ENCODE measurements around the gene STMN3. TPM values are rescaled to one million over a fixed set of nuclear protein-coding genes. Genes with fewer than 3 reads are reported as not detected.
"Not testable (repeated sequence)": the region's sequence is repeated elsewhere in the genome, so short reads cannot be mapped to it uniquely, and the experiment has no call there.

Gene STMN3
- total RNA-seq, 1 experiment from 2014 or later, result 2.6 TPM

DNA sequence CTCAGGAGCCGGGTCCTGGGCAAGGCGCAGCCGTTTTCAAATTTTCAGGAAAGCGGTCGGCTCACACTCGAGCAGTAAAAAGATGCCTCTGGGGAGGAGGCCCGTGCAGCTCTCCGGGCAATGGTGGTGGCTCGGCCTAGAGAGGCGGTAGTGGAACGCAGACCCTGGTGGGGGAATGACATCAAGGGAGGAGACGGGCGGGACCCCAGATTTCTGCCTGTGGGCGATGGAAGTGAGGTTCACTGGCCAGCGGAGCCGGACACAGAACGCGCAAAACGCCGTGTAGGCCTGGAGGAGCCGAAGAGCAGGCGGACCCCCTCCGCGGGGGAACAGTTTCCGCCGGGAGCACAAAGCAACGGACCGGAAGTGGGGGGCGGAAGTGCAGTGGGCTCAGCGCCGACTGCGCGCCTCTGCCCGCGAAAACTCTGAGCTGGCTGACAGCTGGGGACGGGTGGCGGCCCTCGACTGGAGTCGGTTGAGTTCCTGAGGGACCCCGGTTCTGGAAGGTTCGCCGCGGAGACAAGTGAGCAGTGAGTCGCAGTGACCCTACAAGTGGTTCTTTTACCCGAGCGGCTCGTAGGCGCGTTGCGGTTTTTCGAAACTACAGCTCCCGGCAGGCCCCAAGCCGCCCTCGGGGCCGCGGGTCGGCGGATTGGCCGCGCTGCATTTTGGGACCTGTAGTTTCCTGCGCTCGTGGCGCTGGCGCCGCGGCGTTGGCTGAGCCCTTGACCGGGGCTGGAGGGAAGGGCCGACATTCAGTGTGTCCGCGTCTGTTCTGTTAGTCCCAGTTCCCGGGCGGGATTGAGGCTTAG, 4.9 kb upstream of the STMN3 start, which contains the start of gene RTEL1:
TSS of gene RTEL1 (plus strand) at position 376 of the 812 bp plus-strand sequence. CDS start 1,091 bp downstream, outside the sequence.
- peak; percentile 94 for DNase-seq (ENCODE audit: low read depth)

- no peak for DNase-seq (ENCODE audit: low read depth)
Observed at GRCh38 chr20:63657260-63657936, 4.2 kb upstream of the STMN3 start.

DNA sequence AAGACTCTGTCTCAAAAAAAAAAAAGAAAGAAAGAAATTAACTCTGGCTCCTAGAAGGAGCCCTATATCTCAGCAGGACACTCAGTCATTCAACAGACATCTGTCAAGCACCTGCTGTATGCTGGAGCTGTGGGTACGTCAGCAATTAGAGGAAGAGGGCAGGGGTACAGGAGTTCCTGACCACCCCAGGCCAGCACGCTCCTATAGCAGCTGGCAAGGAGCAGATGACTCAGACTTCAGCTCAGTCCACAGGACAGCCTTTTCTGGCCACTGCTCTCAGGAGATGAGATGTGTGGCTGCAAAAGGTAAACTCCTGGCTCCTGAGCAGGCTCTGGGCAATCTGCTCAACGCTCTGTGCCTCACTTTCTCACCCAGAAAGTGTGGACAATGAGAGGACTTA, 3.2 kb upstream of the STMN3 start:
- no peak for DNase-seq (ENCODE audit: low read depth)

GRCh38 chr20:63655249-63655648, 2.0 kb upstream of the STMN3 start:
- no peak for DNase-seq (ENCODE audit: low read depth)

DNA sequence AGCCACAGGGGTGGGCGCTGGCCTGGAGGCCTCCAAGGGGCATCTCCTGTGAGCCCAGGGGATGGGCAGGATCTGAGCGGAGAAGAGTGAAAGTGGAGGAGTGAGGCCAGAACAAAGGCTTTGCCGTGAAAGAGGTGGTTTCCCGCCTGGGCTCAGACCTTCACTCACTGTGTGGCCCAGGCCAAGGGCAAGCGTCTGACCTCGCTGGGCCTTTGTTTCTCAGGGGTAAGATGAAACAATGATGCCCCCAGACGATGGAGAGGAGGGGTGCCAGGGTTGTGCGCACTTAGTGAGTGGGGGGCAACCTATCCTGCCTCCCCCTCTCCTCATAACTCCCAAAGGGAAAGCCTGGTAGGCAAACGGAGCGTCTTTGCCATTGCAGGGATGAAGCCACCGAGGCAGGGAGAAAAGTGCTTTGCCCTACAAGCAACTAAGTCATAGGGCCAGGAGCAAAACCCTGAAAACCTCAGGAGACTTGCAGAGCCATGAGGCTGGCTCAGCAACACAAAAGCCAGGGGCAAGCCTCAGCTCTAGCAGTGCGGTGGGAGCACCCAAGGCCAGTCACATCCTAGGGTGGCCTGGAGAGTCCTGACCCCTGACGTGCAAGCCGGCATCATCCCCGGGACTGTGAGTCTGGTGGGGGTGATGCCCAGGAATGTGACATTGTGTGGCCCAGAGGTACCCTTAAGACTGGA, 897 bp upstream of the STMN3 start:
- DNase-seq (ENCODE audit: low read depth), result no peak

DNA sequence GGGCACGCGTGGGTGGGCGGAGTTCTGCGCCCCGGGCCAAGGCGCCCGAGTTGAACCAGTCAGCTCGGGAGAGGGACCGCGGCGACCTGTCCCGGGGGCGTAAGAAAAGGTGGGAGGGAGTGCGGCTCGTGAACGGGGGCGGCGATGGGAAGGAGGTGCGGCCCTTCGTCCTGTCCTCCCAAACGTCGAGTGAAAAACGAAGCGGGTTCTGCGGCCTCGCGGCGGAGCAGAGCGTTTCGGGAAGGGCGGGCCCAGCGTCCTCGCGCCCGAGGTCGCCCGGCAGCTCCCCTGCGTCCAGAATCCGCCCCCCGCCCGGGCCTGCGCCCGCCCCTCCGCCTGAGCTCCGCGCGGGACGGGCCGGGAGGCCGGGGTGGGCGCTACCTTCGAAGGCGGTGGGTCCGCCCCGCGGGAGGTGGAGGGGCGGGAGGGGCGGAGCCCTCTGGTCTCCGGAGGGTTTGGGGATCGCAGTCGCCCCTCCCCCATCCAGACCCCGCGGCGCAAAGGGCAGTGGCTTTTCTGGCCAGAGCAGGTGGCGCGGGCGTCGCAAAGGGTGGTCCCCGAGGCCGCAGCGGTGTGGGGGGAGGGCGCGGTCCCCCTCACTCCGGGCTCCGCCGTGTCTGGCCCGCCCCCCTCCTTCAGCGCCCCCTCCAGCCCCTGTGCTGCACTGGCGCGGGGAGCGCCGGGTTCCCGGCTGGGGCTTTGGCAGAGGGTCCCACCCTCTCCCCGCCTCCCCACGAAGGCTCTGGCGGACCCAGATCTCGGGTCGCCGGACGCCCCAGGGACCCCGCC, 838 bp downstream of the STMN3 start:
- no peak for DNase-seq (ENCODE audit: low read depth)

DNA sequence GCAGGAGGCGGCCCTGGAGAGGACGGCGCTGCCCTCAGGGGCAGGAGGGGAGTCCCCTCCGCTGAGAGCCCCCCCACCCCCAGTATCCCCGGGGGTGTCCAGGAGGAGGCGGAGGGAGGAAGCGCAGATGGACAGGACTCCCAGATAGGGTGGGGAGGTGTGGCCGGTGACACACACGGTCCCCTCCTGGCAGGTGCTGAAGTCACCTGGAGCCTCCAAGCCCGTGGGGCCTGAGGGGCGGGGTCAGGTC, 1.4 kb downstream of the STMN3 start:
- DNase-seq (ENCODE audit: low read depth), result no peak

GRCh38 chr20:63650486-63650885, 2.7 kb downstream of the STMN3 start:
- not testable (repeated sequence) for DNase-seq (ENCODE audit: low read depth)

- no peak for DNase-seq (ENCODE audit: low read depth)
Observed at GRCh38 chr20:63648895-63649589, 4.2 kb downstream of the STMN3 start.

DNA sequence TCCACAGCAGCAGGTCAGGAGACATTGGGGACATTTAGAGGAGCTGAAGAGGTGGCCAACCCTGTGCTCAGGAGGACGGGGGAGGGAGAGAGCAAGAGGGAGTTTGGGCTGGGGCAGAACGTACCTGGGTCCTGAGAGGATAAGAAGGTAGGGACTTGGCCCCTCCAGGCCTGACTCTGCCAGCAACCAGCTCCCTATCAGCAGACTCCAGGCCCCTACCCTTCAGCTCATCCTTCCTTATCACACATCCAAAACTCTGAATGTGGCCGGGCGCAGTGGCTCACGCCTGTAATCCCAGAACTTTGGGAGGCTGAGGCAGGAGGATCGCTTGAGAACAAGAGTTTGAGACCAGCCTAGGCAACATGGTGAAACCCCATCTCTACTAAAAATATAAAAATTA, 5.0 kb downstream of the STMN3 start:
- no peak for DNase-seq (ENCODE audit: low read depth)

DNA sequence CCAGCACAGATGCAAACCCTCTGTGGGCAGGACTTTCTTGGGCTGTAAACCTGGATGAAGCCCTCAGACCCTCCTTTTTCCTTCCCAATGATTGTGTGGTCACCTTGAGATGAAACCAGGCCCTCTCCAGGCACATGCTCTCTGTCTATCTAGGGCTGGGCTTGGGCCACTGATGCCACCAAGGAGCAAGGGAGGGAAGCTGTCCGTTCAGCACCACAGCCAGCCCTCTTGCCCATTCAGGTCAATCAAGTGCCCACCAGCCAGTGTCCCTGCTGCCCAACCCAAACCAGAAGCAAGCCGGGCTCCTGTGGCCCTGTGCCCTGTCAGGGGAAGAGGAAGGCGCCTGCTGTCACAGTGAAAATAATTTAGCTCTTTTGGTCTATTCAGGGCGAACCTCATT, 8.0 kb downstream of the STMN3 start:
- peak; percentile 29 for DNase-seq (ENCODE audit: low read depth)

- no peak for DNase-seq (ENCODE audit: low read depth)
Observed at GRCh38 chr20:63643946-63644345, 9.3 kb downstream of the STMN3 start.

DNA sequence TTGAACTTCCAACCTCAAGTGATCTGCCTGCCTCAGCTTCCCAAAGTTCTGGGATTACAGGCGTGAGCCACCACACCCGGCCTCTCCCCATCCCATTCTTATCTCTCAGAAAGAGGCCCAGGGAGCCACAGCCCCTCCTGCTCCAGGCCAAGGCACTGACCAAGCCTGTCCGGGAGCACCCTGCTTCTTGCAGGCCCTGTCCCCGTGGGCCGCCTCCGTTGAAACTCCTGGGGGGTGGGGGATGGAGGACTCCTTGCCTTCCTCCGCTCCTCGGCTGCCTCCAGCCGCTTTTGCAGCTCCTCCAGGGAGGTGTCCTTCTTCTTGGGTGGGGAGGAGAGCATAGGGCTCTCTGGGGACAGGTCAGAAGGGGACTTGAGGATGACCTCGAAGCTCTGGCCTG, 9.7 kb downstream of the STMN3 start:
- no peak for DNase-seq (ENCODE audit: low read depth)

DNA sequence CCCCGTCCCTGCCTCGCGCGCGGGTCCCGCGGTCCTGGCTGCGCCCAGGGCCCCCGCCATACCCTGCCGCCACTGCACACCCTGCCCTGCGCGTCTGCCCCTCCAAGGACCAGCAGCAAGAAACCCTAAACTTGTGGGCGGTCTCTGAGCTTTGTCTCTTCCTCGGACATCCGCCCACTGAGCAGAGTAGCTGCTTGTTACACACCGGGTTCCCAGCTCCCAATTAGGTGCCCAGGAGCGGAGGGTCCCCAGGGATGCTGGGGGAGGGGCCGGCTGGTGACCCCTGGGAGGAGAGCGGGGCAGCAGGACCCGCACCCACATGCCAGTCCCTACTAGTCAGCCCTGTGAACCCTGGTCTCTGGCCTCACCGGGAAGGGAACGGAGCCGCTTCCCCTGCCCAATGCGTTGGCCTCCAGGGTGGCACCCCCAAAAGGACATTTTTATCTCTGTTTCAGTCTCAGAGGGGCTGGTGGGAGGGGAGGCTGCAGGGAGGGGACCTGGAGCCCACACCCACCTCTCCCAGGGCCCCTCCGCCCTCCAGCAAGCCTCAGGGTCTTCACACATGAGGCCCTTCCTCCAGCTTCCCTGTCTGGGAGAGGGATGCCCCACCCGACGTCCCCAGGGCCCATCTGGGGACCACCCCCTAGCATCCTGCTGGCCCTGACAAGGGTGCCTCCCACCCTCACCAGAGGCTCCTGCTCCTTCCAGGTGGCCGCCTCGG, 10.5 kb downstream of the STMN3 start:
- no peak for DNase-seq (ENCODE audit: low read depth)

DNA sequence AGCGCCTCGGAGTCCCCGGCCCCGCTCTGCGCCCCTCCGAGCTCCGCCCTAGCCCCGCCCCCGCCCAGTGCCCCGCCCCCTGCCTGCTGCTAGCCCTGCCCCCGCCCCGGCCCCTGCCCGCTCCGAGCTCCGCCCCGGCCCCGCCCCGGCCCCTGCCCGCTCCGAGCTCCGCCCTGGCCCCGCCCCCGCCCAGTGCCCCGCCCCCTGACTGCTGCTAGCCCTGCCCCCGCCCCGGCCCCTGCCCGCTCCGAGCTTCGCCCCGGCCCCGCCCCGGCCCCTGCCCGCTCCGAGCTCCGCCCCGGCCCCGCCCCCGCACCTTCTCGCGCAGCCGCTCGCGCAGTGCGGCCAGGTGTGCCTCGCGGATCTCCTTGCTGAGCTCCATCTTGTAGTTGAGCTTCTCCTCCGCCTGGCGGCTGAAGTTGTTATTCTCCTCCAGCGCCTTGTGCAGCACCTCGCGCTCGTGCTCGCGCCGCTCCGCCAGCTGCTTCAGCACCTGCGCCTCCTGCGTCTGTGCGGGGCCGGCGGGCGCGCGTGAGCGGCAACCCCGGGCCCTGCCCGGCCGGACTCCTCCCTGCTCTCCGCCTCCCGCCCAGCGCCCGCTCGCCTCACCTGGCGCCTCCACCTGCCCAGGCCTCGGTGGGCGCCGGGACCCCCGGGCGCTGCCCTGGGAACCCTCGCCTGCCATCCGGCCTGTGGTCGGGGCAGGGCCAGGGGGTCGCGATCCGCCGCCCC, 11.3 kb downstream of the STMN3 start:
- peak; percentile 64 for DNase-seq (ENCODE audit: low read depth)

DNA sequence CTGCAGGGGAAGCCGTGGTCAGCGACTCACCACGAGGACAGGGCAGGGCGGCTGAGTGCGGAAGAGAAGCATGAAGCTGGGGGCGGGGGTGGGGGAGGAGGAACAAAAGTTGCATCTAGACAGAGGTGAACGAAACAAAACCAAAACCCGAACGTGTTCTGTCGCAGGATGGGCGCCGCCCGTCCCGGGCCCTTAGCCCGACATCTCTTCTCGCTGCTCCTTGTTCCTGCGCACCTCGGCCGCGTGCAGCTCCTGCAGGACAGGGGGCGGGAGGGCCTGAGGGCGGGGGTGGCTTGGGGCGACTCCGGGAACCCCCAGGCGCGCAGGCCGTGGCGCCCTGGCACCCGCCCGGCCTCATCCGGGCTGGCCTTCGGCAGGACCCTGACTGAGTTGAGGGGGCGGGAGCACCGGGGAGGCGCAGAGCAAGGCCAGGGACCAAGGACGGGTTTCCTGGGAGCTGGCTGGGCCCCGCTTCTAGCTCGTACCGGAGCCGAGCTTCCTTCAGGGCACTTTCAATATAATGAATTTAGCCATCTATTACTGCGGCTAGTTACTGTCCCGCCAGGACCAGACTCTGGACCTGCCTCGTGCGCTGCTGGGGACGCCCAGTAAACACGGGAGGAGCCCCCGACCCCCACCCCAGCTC, 12.0 kb downstream of the STMN3 start:
- no peak for DNase-seq (ENCODE audit: low read depth)

DNA sequence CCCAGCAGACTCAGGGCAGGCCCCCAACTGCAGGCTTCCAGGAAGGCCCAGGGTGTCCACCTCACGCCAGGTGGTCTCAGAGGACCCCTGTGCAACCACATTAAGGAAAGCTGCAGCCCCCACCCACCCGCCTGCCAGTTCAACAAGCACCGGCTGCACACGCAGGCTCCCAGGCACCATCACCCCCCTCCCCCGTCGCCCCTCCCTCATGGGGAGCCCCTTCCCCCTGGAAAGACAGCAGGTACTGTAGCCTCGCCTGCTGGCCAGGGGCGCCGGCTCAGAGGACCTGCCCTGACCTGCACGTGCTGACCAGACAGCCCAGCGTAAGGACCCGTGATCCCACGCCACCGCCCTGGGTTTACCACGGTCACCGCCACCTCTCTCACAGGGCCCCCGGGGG, 12.5 kb downstream of the STMN3 start:
- not testable (repeated sequence) for DNase-seq (ENCODE audit: low read depth)

DNA sequence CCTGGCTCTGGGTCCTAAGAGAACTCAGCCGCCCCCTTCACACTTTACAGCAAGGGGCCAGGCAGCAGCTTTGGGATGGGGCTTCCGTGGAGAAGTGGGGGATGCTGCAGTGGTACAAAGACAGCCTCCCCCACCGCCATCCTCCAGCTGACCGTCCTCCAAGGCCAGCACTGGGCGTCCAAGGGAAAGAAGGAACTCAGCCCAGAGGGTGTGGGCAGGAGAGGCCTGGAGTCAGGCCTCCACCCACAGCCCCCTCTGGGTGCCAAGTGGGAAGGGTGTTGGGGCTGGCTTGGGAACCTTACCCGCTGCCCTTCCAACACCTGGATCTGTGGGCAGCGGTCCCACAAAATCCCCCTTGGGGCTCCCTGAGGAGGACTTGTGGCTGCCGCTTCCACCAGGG, 13.1 kb downstream of the STMN3 start:
- no peak for DNase-seq (ENCODE audit: low read depth)

DNA sequence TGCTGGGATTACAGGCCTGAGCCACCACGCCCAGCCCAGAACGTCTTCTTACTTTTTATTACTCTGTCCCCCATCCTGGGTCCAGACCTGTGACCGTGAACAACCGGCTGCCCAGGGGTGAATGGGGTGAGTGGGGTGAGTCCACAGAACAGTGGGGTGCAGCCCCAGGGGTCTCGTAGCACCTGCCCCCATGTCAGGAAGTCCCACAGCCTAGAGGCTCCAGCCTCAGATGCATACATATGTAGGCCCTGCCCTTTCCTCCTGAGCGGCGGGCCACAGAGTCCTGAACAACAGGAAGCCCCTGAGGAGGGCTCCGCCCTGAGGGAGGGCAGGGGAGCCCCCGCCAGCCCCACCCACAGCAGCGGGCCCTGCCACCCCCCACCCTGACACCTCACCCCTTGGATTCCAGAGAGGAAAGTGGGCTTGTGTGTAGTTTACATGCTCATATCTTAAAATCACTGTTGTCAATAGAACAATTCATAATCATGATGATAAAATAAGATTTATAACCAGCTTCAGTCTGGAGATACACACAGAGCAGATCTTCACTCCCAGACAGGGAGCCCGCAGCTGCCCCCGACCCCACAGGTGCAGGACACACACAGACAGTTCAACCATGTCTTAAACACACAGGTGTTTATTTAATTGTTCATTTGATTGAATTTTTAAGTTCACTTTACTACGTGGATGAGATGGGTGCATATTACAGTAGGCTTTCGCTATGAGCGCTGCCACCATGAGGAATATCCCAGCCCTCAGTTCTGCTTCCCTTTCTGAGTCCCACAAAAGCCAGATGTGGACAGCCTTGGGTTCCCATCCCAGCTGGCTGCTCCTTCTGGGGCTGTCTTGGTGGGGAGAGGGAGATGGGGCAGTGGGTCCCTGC, 13.9 kb downstream of the STMN3 start:
- no peak for DNase-seq (ENCODE audit: low read depth)
